Measurements from ENCODE around the gene CWC27.
"Not testable (repeated sequence)": the region's sequence is repeated elsewhere in the genome, so short reads cannot be mapped to it uniquely, and the experiment has no call there.

CWC27 gene

GRCh38 chr5:64786372-64786771 lies 17.6 kb downstream of the CWC27 start:
- in situ Hi-C loops (cut with MboI; ENCODE audit: low sequenced_read_pairs) = no loop called here

- in situ Hi-C loops (cut with MboI; ENCODE audit: low sequenced_read_pairs) = no loop called here
Observed at GRCh38 chr5:64788156-64788555, 19.4 kb downstream of the CWC27 start.

- in situ Hi-C loops (cut with MboI; ENCODE audit: low sequenced_read_pairs) = no loop called here
Observed at GRCh38 chr5:64789457-64789856, 20.7 kb downstream of the CWC27 start.

- in situ Hi-C loops (cut with MboI; ENCODE audit: low sequenced_read_pairs) = no loop called here
Observed at GRCh38 chr5:64790210-64790609, 21.5 kb downstream of the CWC27 start.

GRCh38 chr5:64792469-64792868 lies 23.7 kb downstream of the CWC27 start:
- in situ Hi-C loops (cut with MboI; ENCODE audit: low sequenced_read_pairs) = no loop called here

GRCh38 chr5:64794053-64794770 lies 25.5 kb downstream of the CWC27 start:
- in situ Hi-C loops (cut with MboI; ENCODE audit: low sequenced_read_pairs) = no loop called here

GRCh38 chr5:64796301-64796700 lies 27.6 kb downstream of the CWC27 start:
- in situ Hi-C loops (cut with MboI; ENCODE audit: low sequenced_read_pairs) = no loop called here

GRCh38 chr5:64800926-64801325 lies 32.2 kb downstream of the CWC27 start:
- in situ Hi-C loops (cut with MboI; ENCODE audit: low sequenced_read_pairs) = loop anchor here (25.0 kb wide), 1 partner anchor 686 kb away; the partner anchor contains the start of gene ADAMTS6

- in situ Hi-C loops (cut with MboI; ENCODE audit: low sequenced_read_pairs) = loop anchor here (25.0 kb wide), 1 partner anchor 681 kb away; the partner anchor contains the start of gene ADAMTS6
Observed at GRCh38 chr5:64806537-64806936, 37.8 kb downstream of the CWC27 start.

GRCh38 chr5:64807520-64807919 lies 38.8 kb downstream of the CWC27 start:
- in situ Hi-C loops (cut with MboI; ENCODE audit: low sequenced_read_pairs) = loop anchor here (25.0 kb wide), 1 partner anchor 680 kb away; the partner anchor contains the start of gene ADAMTS6

- in situ Hi-C loops (cut with MboI; ENCODE audit: low sequenced_read_pairs) = loop anchor here (25.0 kb wide), 1 partner anchor 676 kb away; the partner anchor contains the start of gene ADAMTS6
Observed at GRCh38 chr5:64811050-64811640, 42.4 kb downstream of the CWC27 start.

GRCh38 chr5:64814073-64814472 lies 45.3 kb downstream of the CWC27 start:
- in situ Hi-C loops (cut with MboI; ENCODE audit: low sequenced_read_pairs) = loop anchor here (25.0 kb wide), 1 partner anchor 673 kb away; the partner anchor contains the start of gene ADAMTS6

- in situ Hi-C loops (cut with MboI; ENCODE audit: low sequenced_read_pairs) = loop anchor here (25.0 kb wide), 1 partner anchor 669 kb away; the partner anchor contains the start of gene ADAMTS6
Observed at GRCh38 chr5:64818245-64818644, 49.5 kb downstream of the CWC27 start.

GRCh38 chr5:64819345-64819744 lies 50.6 kb downstream of the CWC27 start:
- in situ Hi-C loops (cut with MboI; ENCODE audit: low sequenced_read_pairs) = loop anchor here (25.0 kb wide), 1 partner anchor 668 kb away; the partner anchor contains the start of gene ADAMTS6

- in situ Hi-C loops (cut with MboI; ENCODE audit: low sequenced_read_pairs) = loop anchor here (25.0 kb wide), 1 partner anchor 665 kb away; the partner anchor contains the start of gene ADAMTS6
Observed at GRCh38 chr5:64822320-64822719, 53.6 kb downstream of the CWC27 start.

GRCh38 chr5:64826541-64826940 lies 57.8 kb downstream of the CWC27 start:
- in situ Hi-C loops (cut with MboI; ENCODE audit: low sequenced_read_pairs) = no loop called here

- in situ Hi-C loops (cut with MboI; ENCODE audit: low sequenced_read_pairs) = no loop called here
Observed at GRCh38 chr5:64827703-64828102, 59.0 kb downstream of the CWC27 start.

- in situ Hi-C loops (cut with MboI; ENCODE audit: low sequenced_read_pairs) = not testable (repeated sequence)
Observed at GRCh38 chr5:64830650-64831049, 61.9 kb downstream of the CWC27 start.

- in situ Hi-C loops (cut with MboI; ENCODE audit: low sequenced_read_pairs) = no loop called here
Observed at GRCh38 chr5:64831996-64832395, 63.3 kb downstream of the CWC27 start.

GRCh38 chr5:64834037-64834436 lies 65.3 kb downstream of the CWC27 start:
- in situ Hi-C loops (cut with MboI; ENCODE audit: low sequenced_read_pairs) = no loop called here

- in situ Hi-C loops (cut with MboI; ENCODE audit: low sequenced_read_pairs) = no loop called here
Observed at GRCh38 chr5:64834611-64835010, 65.9 kb downstream of the CWC27 start.

- in situ Hi-C loops (cut with MboI; ENCODE audit: low sequenced_read_pairs) = no loop called here
Observed at GRCh38 chr5:64835266-64835665, 66.5 kb downstream of the CWC27 start.
